Activated naive CD4-positive, alpha-beta T cell treated with anti-CD3 and anti-CD28 coated beads, Interleukin-2, amount 50 U/mL, for 16 hours (primary cell): ENCODE data around the gene LAMA5.

ENCODE experiments used
- DNase-seq: peaks from one replicate; pipeline ENCODE4 v3.0.0-alpha.2; 2020

LAMA5 gene

GRCh38 chr20:62368976-62369814 is 2.1 kb upstream of the LAMA5 start:
- DNase-seq, result no peak

GRCh38 chr20:62368392-62368975 is 1.4 kb upstream of the LAMA5 start:
- no peak for DNase-seq

- no peak for DNase-seq
These were observed 700 bp upstream of the LAMA5 start for GRCh38 chr20:62367633-62368391.

DNA sequence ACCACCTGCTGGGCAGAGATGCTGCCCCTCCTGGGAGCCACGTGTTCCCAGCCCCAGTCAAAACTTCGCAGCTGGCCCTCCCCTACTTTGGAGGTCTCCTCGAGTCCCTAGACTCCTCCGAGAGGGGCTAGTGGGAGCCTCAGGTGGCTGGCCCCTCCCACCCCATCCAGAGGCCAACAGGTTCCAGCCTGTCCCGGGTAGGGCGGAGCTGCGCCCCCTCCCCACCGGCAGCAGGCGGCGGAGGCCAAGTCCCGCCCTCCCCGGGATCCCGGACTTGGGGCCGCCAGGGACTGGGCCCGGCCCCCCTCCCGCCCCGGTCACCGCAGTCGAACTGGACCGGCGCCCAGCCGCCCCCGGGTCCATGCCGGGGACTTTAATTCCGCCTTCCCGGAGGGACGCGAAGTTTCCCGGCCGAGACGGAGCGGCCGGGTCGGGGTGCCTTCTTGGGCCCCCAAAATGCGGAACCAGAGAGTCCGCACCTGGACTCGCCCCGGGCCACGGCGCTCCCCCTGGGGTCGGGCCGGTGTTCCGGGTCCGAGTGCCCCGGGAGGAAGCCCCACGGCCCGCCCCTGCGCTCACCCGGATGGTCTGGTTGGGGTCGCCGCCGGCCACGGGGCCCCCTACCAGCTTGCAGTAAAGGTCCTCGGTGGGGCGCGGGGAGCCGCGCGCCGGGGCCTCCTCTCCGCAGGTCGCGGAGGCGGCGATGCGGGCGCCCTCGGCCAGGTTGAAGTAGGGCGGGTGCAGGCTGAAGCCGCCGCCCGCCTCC is 559 bp downstream of the LAMA5 start:
- no peak for DNase-seq

DNA sequence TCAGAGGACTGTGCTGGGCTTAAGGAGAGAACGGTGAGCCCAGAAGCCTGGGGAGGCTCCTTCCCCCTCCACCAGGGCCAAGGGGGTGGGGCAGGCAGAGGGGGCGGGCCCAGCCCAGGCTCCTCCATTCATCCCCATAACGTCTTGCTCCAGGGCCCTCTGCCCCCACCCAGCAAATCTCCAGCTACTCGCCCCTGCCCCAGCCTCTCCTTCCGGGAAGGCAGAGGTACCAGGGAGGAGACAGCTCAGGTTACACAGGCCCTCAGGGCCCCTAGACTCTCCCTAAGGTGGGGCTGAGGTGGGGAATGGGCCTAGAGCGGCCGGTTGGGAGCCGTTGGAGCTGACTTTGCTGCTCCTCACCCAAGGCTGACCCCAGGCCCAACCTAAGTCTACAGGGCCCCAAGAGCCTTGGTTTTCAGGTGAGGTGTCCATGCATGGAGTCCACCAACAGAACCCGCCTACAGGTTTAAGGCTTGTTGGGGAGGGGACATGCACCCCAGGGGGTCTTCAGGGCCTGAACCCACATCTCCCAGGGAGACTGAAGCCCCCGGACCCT is 1.2 kb downstream of the LAMA5 start:
- no peak for DNase-seq

DNA sequence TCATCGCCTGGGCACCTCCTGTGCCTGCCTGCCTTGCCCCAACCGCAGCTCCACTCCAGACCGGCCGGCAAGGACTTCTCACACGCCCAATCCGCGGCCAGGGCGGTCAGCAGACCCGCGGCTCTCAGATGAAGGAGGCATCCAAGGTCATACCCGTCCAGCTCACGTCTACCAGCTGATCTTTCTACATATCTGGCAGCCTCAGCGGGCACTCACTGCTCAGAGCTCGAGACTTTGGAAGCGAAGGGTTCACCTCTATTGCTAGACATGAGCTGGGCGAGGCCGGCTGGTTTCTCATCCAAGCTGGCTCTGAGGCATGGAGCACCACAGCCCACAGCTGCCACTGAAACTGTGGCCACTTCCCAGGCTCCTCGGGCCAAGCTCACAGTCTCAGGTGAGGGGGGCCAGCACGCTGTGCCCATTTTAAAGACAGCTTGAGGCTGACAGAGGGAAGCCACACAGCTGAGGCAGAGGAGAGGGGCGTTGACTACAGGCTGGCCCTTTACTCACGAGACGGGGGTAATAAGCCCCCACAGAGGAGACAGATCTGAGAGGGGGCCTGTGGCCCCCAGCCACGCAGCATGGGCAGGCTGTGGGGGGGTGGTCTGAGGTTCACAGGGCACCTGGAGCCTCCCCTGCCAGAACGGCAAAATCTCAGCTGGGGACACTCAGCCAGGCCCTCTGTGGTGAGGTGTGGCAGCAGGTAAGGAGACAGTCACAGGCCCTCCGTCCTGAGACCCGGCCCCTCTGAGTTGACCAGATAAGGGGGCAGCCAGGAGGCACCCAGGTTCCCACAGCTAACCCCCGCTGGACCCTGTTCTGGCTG is 2.0 kb downstream of the LAMA5 start:
- DNase-seq, result no peak

DNA sequence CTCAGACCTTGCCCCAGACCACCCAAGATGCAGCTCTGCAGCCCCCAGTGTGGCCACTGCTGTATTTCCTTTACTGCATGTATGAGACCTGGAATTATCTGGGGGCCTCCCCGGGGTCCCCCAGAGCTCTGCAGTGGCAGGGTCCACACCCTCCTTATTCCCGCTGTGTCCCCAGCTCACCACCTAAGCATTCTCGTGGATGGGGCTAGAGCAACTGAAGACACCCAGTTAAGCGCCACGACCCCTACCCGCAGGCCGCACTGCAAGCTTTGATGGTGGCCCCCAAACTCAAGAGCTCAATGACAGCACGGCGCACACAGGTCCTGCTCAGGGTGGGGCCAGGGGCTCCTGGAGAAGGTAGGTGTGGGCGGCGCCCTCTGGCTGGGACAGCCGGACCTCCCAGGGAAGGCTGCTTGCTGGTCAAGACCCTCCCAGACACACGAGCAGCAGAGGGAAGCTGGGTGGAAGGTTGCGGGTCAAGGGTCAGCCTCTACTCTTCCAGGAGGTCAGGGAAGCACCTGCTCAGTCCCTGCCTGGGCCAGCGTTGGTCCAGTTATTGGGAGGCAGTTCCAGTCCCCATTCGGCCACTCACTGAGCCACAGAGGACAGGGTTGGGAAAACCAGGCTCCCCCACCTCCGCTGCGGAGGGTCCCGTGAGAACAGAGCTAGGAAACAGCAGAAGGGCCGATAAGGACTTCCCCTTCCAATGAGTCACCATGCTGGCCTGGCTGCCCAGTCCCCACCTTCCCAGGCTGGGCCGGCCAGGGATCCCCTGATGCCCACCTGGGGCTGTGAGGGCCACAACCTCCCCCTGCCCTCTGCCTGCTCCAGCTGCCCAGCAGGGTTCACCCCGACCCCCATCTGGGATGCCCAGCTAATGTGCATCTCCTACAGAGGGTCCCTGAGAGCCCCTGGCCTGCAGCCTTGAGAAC is 2.9 kb downstream of the LAMA5 start:
- no peak for DNase-seq

DNA sequence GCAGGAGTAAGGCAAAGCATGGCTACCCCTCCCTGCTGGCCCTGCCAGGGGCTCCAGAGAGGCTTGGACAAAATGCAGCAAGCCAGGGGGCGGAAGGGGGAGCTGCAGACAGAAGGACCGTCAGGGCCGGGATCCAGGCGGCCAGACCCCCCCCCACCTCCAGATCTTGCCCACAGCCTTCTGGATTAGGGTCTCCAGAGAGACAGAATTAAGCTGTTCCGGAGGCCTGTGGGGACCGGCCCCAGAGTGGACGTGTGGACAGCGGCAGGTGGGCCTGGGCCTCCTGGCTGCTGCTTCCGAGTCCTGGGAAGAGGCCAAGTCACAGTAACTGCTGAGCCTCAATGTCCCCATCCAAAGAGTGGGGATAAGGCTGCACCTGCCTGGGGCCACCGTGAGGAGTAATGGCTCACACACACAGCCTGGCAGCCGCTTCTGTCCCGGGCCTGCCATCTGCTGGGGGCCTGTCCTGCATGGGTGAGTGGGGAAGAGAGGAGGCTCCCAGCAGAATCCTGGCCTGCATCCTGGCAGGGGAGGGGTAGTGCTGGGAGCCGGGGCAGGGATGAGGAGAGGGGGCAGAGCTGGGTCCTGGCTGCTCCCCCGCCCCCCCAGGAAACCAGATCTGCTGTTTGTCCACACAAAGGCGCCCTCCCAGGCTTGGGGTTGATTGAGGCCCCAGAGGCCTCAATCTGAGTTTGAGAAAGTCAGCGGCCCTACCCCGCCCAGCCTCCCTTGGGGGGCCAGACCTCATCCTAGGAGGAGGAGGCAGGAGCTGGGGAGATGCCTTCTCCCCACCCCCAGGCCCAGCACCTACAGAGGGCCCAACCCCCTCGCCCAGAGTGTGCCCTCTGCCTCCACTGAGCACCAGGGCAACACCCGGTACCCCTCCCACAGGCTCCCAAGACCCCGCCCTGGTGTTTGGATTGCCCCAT is 3.9 kb downstream of the LAMA5 start:
- DNase-seq, result no peak

GRCh38 chr20:62362590-62362940 is 4.5 kb downstream of the LAMA5 start:
- no peak for DNase-seq

- DNase-seq, result no peak
These were observed 5.1 kb downstream of the LAMA5 start for GRCh38 chr20:62361799-62362589.

DNA sequence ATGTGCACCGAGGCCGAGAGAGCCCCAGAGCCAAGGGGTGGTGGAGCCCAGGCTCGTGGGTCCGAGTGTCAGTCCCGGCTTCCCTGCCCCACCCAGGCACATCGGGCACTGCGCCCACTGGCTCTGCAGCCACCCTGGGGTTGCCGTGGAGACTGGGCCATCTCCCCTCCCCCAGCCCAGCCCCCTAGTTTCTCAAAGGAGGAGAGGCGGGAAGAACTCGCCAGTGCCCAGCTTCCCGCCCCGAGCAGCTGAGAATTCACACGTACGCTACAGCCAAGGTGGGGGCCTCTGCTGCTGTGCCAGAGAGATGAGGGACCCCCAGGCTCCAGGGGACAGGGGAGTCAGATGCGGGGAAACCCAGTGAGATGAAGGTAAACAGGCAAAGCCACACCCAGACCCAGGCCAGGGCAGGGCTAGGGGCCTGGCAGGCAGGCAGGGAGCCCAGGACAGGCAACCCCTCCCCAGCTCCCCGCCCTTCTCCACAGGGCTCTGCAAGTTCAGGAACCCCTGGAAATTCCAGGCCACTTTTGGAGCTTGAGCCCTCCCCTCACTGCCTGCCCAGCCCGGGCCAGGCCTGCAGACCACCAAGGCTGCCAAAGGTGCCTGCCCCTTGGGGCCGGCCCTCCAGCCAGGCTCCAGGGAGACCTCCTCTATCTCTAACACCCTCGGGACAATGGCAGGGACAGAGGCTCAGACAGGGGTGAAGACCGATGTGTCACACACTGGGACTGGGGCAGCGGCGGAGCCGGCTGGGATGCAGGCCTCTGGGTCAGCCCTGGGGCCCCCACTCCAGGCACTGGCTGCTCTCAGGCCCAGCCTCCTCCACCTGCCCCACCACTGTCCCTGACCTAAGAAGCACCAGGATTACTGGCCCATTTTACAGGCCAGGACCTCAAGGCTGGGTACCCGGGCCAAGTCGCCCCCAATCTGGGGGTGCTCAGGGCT is 6.0 kb downstream of the LAMA5 start:
- no peak for DNase-seq

DNA sequence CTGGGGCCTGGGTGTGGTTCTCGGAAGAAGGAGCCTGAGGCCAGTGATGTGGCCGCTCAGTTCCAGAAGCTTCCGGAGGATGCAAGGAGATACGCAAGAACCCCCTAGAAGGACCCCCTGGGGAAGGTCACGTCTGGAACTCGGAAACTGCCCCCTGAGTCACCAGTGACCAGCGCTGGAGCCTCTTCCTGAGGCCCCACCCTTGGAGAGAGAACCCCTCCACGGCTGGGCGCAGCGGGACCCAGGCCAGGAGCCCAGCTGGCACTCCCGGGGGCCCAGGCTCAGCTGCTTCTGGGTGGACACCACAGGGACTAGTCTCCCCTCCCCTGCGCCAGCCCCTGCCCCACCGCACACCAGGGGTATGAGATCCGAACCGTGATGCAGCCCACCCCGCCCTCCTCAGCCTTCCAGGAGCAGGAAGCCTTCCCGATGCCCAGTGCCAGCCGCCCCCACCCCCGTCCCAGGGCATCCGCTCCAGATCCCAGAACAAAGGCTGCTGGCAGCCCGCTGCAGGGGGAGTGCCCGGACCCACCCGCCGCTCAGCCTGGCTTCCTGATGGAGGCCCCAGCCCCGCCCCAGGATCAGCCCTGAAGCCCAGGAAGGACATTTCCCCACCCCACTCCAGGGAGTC is 7.5 kb downstream of the LAMA5 start:
- DNase-seq, result no peak

- DNase-seq, result no peak
These were observed 8.0 kb downstream of the LAMA5 start for GRCh38 chr20:62359043-62359490.

- no peak for DNase-seq
These were observed 8.7 kb downstream of the LAMA5 start for GRCh38 chr20:62358171-62359042.

DNA sequence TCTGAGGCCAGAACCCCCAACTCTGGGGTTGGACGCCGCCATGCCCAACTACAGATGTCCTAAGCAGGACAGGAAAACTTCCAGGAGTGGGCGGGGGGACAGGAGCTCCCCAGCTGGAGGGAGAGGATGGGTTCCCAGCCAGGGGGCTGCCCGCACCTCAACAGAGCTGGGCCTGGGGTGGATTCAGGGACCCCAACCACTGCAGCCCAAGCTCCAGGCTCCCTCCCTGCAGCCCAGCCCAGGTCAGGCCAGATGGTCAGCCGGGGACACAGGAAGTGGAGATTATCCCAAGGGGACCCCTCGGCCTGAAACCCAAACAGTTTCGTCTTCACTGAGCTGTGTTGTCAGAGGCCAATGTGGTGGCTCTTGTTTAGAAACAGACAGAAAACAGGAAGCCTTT is 9.4 kb downstream of the LAMA5 start:
- no peak for DNase-seq

DNA sequence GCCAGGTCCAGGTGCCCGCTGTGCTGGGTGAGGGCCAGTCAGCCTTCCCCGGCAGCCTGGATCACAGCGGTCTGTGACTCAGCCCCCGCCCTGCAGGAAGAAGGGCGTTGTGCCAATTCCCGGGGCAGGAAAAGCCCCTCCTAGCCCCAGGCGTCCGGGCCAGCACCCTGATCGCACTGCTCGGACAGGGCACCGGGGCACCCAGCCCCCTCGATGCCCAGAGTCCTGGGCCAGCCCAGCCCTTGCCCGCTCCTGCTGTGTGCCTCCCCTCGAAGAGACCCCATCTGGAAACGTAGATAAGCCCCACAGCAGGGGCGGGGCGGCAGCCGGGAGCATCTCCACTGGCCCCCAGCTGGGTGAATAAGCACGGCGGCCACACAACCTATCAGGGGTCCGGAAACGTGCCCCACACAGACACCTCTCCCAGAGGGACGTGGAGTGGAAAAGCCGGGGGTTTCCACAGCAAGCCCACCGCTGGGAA is 9.9 kb downstream of the LAMA5 start:
- DNase-seq, result no peak
